Measurements from ENCODE around the gene MAML3.
"Not testable (repeated sequence)": the region's sequence is repeated elsewhere in the genome, so short reads cannot be mapped to it uniquely, and the experiment has no call there.

MAML3 gene

DNA sequence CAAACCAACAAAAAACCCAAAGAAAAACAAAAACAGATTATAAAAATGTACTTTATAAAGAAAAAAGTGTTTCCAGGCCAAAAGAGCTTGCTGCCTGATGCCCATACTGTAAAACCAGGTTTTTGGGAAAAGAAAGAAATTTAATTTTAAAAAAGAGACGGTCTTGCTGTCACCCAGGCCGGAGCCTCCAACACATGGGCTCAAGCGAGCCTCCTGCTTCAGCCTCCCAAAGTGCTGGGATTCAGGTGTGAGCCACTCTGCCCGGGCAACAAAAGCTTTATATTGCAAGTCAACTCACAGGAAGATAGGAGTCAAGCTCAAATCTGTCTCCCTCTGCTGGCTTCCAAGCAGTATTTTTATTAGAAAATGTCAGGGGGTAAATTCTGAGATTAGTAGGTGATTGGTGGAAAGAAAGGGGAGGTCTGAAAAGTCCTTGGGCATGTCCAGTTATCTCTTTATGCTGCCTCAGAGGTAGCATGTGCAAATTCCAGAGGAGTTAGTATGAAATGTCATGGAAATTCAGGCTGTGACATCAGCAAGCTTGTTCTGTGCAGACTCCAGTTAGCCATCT lies 449.0 kb downstream of the MAML3 start:
- Histone ChIP-seq H3K4me2 (ENCODE audit: low read length) (no peak overlapping the region), H3K36me3 (ENCODE audit: control insufficient read depth, low read length) (no peaks in the 10 kb centered on the region), H4K20me1 (ENCODE audit: control insufficient read depth, insufficient read depth, low read depth, low read length) (no peaks in the 10 kb centered on the region), H3K9me3 (ENCODE audit: control insufficient read depth, insufficient read depth, low read length) (no peaks in the 10 kb centered on the region), H3K79me2 (ENCODE audit: control insufficient read depth, low read length) (no peaks in the 10 kb centered on the region), H3K9me2 (replicated peaks; ENCODE audit: control insufficient read depth, low read length) (no peaks in the 10 kb centered on the region), H3K4me3 (ENCODE audit: low read length) (no peak overlapping the region), H3K4me1 (ENCODE audit: control insufficient read depth, low read length) (no peaks in the 10 kb centered on the region), H3K27me3 (ENCODE audit: control insufficient read depth, low read length) (no peaks in the 10 kb centered on the region), H3F3A (ENCODE audit: control insufficient read depth, insufficient read depth) (no peaks in the 10 kb centered on the region), H3K27ac (ENCODE audit: low read depth, low read length) (no peak overlapping the region)
- TF ChIP-seq, protein P1, sequence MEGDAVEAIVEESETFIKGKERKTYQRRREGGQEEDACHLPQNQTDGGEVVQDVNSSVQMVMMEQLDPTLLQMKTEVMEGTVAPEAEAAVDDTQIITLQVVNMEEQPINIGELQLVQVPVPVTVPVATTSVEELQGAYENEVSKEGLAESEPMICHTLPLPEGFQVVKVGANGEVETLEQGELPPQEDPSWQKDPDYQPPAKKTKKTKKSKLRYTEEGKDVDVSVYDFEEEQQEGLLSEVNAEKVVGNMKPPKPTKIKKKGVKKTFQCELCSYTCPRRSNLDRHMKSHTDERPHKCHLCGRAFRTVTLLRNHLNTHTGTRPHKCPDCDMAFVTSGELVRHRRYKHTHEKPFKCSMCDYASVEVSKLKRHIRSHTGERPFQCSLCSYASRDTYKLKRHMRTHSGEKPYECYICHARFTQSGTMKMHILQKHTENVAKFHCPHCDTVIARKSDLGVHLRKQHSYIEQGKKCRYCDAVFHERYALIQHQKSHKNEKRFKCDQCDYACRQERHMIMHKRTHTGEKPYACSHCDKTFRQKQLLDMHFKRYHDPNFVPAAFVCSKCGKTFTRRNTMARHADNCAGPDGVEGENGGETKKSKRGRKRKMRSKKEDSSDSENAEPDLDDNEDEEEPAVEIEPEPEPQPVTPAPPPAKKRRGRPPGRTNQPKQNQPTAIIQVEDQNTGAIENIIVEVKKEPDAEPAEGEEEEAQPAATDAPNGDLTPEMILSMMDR (IDR thresholded peaks at IDR 0.05; ENCODE audit: low read depth, low read length, poor library complexity, severe bottlenecking), result peak; percentile 43
- TF ChIP-seq EZH2phosphoT487 (IDR thresholded peaks at IDR 0.05; ENCODE audit: borderline replicate concordance, low read length), result no peak

DNA sequence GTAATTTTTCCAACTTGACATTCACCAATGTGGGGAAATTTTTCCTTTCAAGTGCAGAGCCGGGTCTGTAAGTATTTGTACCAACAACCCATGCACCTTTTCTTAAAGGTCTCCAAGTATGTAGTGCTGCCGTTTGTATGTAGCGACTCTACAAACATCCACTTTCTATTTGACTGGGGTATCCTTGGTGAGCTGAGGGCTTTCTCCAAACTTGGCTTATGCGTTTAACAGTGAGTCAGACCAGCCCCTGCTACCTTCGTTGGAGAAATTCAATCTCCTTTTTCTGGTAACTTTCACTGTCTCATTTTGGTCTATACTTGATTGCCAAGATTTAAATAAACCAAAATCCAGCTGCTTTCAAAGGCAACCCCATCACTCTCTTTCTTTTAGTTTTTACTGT lies 453.4 kb downstream of the MAML3 start:
- no peaks in the 10 kb centered on the region for H3K79me2 ChIP-seq (ENCODE audit: control insufficient read depth, low read length)
- H3K27ac ChIP-seq (ENCODE audit: low read depth, low read length), result no peak overlapping the region
- H3K27me3 ChIP-seq (ENCODE audit: control insufficient read depth, low read length), result no peaks in the 10 kb centered on the region
- TF ChIP-seq EZH2phosphoT487 (IDR thresholded peaks at IDR 0.05; ENCODE audit: borderline replicate concordance, low read length), result no peak
- TF ChIP-seq, protein P1 (IDR thresholded peaks at IDR 0.05; ENCODE audit: low read depth, low read length, poor library complexity, severe bottlenecking), result no peak
- H3K9me2 ChIP-seq (replicated peaks; ENCODE audit: control insufficient read depth, low read length), result no peaks in the 10 kb centered on the region
- no peaks in the 10 kb centered on the region for H3F3A ChIP-seq (ENCODE audit: control insufficient read depth, insufficient read depth)
- no peak overlapping the region for H3K4me2 ChIP-seq (ENCODE audit: low read length)
- H4K20me1 ChIP-seq (ENCODE audit: control insufficient read depth, insufficient read depth, low read depth, low read length), result no peaks in the 10 kb centered on the region
- H3K4me3 ChIP-seq (ENCODE audit: low read length), result no peak overlapping the region
- H3K36me3 ChIP-seq (ENCODE audit: control insufficient read depth, low read length), result no peaks in the 10 kb centered on the region
- H3K4me1 ChIP-seq (ENCODE audit: control insufficient read depth, low read length), result no peaks in the 10 kb centered on the region
- H3K9me3 ChIP-seq (ENCODE audit: control insufficient read depth, insufficient read depth, low read length), result no peaks in the 10 kb centered on the region

DNA sequence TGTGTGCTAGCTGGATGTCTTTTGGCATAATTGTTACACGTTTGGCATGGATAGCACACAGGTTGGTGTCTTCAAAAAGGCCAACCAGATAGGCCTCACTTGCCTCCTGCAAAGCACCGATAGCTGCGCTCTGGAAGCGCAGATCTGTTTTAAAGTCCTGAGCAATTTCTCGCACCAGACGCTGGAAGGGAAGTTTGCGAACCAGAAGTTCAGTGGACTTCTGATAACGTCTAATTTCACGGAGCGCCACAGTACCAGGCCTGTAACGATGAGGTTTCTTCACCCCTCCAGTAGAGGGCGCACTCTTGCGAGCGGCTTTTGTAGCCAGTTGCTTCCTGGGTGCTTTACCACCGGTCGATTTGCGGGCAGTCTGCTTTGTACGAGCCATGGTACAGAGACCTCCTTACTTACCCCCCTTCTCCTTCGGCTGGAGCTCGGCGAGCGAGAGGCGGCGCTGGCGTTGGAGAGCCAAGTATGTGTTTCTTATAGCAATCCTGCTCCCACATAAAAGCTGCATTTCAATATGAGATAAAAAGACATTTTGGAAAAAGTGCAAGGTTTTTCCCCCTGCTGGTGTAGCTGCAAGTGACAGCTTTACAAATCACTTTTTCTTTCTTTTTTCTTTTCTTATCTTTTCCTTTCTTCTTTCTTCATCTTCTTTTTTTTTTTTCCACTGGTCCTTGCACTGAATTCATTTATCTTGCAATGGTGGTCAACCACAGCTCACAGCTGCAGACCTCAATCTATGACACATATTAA lies 455.6 kb downstream of the MAML3 start:
- not testable (repeated sequence) for H3K36me3 ChIP-seq (ENCODE audit: control insufficient read depth, low read length); H3K27me3 ChIP-seq (ENCODE audit: control insufficient read depth, low read length); H3K27ac ChIP-seq (ENCODE audit: low read depth, low read length); H3K4me2 ChIP-seq (ENCODE audit: low read length); H3K4me3 ChIP-seq (ENCODE audit: low read length); H3F3A ChIP-seq (ENCODE audit: control insufficient read depth, insufficient read depth); H4K20me1 ChIP-seq (ENCODE audit: control insufficient read depth, insufficient read depth, low read depth, low read length); H3K9me2 ChIP-seq (replicated peaks; ENCODE audit: control insufficient read depth, low read length); H3K79me2 ChIP-seq (ENCODE audit: control insufficient read depth, low read length); H3K4me1 ChIP-seq (ENCODE audit: control insufficient read depth, low read length); H3K9me3 ChIP-seq (ENCODE audit: control insufficient read depth, insufficient read depth, low read length)
- TF ChIP-seq, protein P1 (IDR thresholded peaks at IDR 0.05; ENCODE audit: low read depth, low read length, poor library complexity, severe bottlenecking), result peak; percentile 41

Measured in DOHH2 (cell line).